NT2/D1 (cell line): ENCODE results near the gene LEAP2.

Experiments
- DNase-seq: peaks from one replicate; pipeline ENCODE4 v3.0.0-alpha.2; 2011; ENCODE audit warnings: low read depth, low spot score
- H3K27me3 ChIP-seq: 2 replicates; pipeline ENCODE4 v1.6.0; 2011; ENCODE audit warnings: mild to moderate bottlenecking; ENCODE audit not compliant: insufficient read length, insufficient read depth
- H3K36me3 ChIP-seq: 2 replicates; pipeline ENCODE4 v1.6.1; 2011; ENCODE audit warnings: mild to moderate bottlenecking, low read length, mixed read lengths; ENCODE audit not compliant: insufficient read depth, insufficient read length
- H3K4me1 ChIP-seq: 2 replicates; pipeline ENCODE4 v1.5.1; 2011; ENCODE audit not compliant: insufficient read depth, insufficient read length
- H3K4me3 ChIP-seq: 2 replicates; pipeline ENCODE4 v1.5.1; 2011; ENCODE audit warnings: low read depth; ENCODE audit not compliant: insufficient read length
- H3K9ac ChIP-seq: 2 replicates; pipeline ENCODE4 v1.6.0; 2011; ENCODE audit warnings: low read depth; ENCODE audit not compliant: insufficient read length
- H3K9me3 ChIP-seq: 2 replicates; pipeline ENCODE4 v1.5.1; 2011; ENCODE audit warnings: mild to moderate bottlenecking, low read length; ENCODE audit not compliant: insufficient read depth
- SUZ12 ChIP-seq: IDR thresholded peaks from 2 replicates; pipeline ENCODE4 v1.6.1; 2011; ENCODE audit not compliant: insufficient read length, insufficient read depth; ENCODE audit errors: extremely low read depth
- YY1 ChIP-seq: IDR thresholded peaks from 2 replicates; pipeline ENCODE4 v1.6.1; 2011; ENCODE audit not compliant: insufficient read length, insufficient read depth
- ZNF274 ChIP-seq: IDR thresholded peaks from 2 replicates; pipeline ENCODE4 v1.6.1; 2011; ENCODE audit warnings: mild to moderate bottlenecking, low read depth, low read length

Gene LEAP2

DNA sequence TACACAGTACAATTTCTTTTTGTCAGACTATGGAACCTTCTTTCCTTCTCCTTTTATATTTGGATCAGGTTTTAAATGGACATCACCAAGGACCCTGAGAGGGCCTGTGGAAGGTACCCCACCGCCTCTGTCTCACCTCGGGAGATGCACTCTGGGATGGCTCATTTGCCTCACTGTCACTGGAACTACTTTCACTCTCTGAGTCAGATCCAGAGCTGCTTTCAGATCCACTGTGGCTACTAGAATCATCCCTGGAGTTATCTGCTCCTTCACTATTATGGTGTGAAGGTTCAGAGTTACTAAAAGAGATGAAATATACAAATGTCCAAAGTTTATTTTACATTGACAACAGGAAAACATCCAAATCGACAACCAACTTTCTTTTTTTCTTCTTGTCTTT, 24.6 kb downstream of the LEAP2 start:
- H3K9ac ChIP-seq: no peak overlapping the region

DNA sequence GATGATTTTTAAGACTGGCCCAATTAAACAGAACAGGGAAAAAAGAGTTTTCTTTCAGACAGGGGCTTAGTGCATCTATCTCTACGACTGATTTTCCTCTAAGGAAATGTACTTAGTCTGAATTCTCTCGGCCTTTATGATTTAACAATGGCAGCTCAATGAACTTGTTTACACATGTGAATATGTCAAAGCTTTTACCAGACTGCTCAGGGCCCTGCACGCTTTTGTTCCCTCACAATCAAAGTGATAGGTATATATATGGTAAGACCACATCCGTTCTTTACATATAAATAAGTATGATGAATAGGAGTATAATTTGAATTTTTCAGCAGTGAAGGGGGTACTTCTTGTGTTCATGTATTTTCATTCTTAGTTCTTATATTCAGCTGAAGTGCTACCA, 27.6 kb downstream of the LEAP2 start:
- DNase-seq: no peak
- TF ChIP-seq SUZ12 (no peak), ZNF274 (no peak), YY1 (no peak)
- Histone ChIP-seq H3K4me1 (no peaks in the 10 kb centered on the region), H3K27me3 (no peaks in the 10 kb centered on the region), H3K36me3 (peaks cover 61% of the 10 kb centered on the region), H3K9me3 (no peaks in the 10 kb centered on the region), H3K4me3 (no peak overlapping the region), H3K9ac (no peak overlapping the region)

More for the DNA sequence above, 24.6 kb downstream of the LEAP2 start:
- TF ChIP-seq SUZ12 (no peak), YY1 (no peak)
- Histone ChIP-seq H3K27me3 (no peaks in the 10 kb centered on the region), H3K9me3 (no peaks in the 10 kb centered on the region), H3K4me3 (no peak overlapping the region), H3K4me1 (no peaks in the 10 kb centered on the region), H3K36me3 (peaks cover 74% of the 10 kb centered on the region)
- no peak for DNase-seq

DNA sequence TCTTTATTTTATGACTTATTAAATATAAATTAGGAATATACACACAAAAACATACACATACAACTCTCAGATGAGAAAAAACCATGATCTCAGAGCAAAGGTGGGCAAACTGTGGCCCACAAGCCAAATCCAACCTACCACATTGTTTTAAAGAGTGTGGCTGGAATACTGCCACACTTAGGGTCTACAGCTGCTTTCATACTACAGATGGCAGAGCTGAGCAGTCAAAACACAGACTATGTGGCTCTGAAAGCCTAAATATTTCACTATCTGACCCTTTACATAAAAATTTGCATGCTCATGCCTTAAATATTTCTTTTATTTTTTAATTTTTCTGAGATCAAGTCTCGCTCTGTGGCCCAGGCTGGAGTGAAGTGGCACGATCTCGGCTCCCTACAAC, 28.3 kb downstream of the LEAP2 start:
- Histone ChIP-seq H3K36me3 (peaks cover 56% of the 10 kb centered on the region), H3K4me1 (no peaks in the 10 kb centered on the region), H3K9me3 (no peaks in the 10 kb centered on the region), H3K4me3 (no peak overlapping the region), H3K27me3 (no peaks in the 10 kb centered on the region), H3K9ac (no peak overlapping the region)
- no peak for TF ChIP-seq ZNF274
- TF ChIP-seq YY1: no peak
- no peak for TF ChIP-seq SUZ12
- no peak for DNase-seq

DNA sequence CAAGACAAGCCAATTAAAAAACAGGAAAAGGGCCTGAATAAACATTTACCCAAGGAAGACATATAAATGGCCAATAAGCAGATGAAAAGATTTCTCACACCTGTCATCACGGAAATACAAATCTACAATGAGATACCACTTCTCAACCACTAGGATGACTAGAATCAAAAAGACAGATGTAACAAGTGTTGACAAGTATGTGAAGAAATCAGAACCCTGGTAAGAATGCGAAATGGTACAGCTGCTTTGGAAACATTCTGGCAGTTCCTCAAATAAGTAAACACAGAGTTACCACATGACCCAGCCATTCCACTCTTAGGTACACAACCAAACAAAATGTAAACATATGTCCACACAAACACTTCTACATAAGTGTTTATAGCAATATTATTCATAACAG, 32.5 kb downstream of the LEAP2 start:
- peaks cover 43% of the 10 kb centered on the region for H3K36me3 ChIP-seq
- H3K9me3 ChIP-seq: no peaks in the 10 kb centered on the region

DNA sequence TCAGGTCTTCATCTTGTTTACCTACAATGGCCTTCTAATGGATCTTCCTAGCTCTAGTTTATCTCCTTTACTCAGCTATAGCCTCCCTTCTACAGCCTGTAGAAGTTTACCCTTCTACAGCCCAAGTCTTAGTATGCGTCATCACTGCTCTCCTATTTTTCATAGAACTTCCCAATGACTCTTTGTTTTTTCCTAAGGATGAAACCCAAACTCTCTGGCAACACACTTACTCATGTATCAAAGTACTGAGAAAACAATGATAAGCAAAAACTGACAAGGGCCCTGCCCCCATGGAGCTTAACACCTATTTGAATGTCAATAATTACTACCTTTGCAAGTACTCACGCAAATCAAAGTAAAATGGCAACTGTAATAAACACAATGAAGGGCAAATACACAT, 33.7 kb downstream of the LEAP2 start:
- Histone ChIP-seq H3K9me3 (no peaks in the 10 kb centered on the region), H3K27me3 (no peaks in the 10 kb centered on the region), H3K4me3 (no peak overlapping the region), H3K9ac (no peak overlapping the region), H3K4me1 (no peaks in the 10 kb centered on the region), H3K36me3 (peaks cover 37% of the 10 kb centered on the region)
- TF ChIP-seq ZNF274 (no peak), YY1 (no peak), SUZ12 (no peak)
- DNase-seq: no peak

More for the DNA sequence above, 32.5 kb downstream of the LEAP2 start:
- no peak for DNase-seq
- Histone ChIP-seq H3K27me3 (no peaks in the 10 kb centered on the region), H3K9ac (no peak overlapping the region), H3K4me3 (no peak overlapping the region), H3K4me1 (no peaks in the 10 kb centered on the region)
- TF ChIP-seq SUZ12 (no peak), YY1 (no peak)

DNA sequence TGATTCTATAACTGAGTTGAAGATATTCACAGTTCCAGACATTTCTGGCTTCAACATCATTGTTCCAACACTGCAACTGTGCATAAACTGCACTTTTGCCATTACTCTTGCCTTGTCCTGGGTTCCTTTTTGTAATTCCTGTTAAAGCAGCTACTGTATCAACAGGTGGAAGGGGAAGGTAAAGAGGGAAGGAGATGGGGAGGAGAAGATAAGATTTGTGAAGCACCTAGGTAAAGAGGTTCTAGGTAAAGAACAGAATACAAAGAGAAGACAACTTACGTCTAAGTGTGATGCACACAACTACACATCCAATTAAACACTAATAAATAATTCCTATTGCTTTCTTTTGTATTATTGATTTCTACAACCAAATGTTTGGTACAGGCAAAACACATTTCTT, 36.2 kb downstream of the LEAP2 start:
- Histone ChIP-seq H3K4me1 (no peaks in the 10 kb centered on the region), H3K9me3 (no peaks in the 10 kb centered on the region), H3K27me3 (no peaks in the 10 kb centered on the region), H3K36me3 (peaks cover 37% of the 10 kb centered on the region), H3K9ac (no peak overlapping the region), H3K4me3 (no peak overlapping the region)
- TF ChIP-seq SUZ12: no peak
- no peak for TF ChIP-seq ZNF274
- no peak for TF ChIP-seq YY1
- DNase-seq: no peak

DNA sequence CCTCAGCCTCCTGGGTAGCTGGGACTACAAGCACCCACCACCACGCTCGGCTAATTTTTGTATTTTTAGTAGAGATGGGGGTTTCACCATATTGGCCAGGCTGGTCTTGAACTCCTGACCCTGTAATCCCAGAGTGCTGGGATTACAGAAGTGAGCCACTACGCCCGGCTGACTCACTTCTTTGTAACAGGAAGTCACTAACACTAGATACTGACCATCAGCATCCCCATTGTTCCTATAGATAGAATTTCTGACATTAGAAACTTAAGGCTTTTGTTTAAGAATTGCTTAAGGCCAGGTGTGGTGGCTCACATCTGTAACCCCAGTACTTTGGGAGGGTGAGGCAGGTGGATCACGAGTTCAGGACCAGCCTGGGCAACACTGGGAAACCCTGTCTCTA, 42.2 kb downstream of the LEAP2 start:
- DNase-seq: no peak
- H3K4me3 ChIP-seq: no peak overlapping the region
- no peaks in the 10 kb centered on the region for H3K27me3 ChIP-seq
- peaks cover 29% of the 10 kb centered on the region for H3K36me3 ChIP-seq
- TF ChIP-seq ZNF274 (no peak), SUZ12 (no peak), YY1 (no peak)
- H3K4me1 ChIP-seq: no peaks in the 10 kb centered on the region
- H3K9me3 ChIP-seq: no peaks in the 10 kb centered on the region
- no peak overlapping the region for H3K9ac ChIP-seq

DNA sequence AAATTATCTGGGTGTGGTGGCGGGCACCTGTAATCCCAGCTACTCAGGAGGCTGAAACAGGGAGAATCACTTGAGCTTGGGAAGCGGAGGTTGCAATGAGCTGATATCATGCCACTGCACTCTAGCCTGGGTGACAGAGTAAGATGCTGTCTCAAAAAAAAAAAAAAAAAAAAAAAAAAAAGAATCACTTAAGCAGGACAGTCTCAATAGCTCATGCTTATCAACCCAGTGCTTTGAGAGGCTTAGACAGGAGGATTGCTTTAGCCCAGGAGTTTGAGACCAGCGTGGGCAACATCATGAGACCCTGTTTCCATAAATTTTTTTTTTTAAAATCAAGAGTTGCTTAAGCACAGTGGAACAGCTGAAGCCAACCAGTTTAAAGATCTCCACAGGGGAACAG, 42.6 kb downstream of the LEAP2 start:
- H3K4me1 ChIP-seq: no peaks in the 10 kb centered on the region
- no peak overlapping the region for H3K9ac ChIP-seq
- TF ChIP-seq ZNF274: no peak
- no peak for TF ChIP-seq YY1
- no peak for TF ChIP-seq SUZ12
- peaks cover 29% of the 10 kb centered on the region for H3K36me3 ChIP-seq
- H3K27me3 ChIP-seq: no peaks in the 10 kb centered on the region
- no peak for DNase-seq
- H3K9me3 ChIP-seq: no peaks in the 10 kb centered on the region
- H3K4me3 ChIP-seq: no peak overlapping the region
